Activated CD8-positive, alpha-beta T cell treated with anti-CD3 and anti-CD28 coated beads, Interleukin-2, amount 10 ng/mL, durations not matched to agents 7 days and 5 days (primary cell): Measurements from ENCODE around the gene PKIB. TPM values are rescaled to one million over a fixed set of nuclear protein-coding genes. Genes with fewer than 3 reads are reported as not detected.

Experiments
- ATAC-seq: fragments of 150-1000 bp; cut with Tn5 transposase; one replicate; pipeline ENCODE4 v1.10.0; 2021; ENCODE audit warnings: moderate library complexity
- CTCF ChIA-PET: fragments of 350-600 bp; sonication (Branson Sonifier 250); formaldehyde crosslinking; loops from one replicate; lab custom pipeline; 2021; ENCODE audit warnings: antibody characterized with exemption; lab: Charles Lee
- POLR2A ChIA-PET: fragments of 350-600 bp; sonication (Branson Sonifier 250); formaldehyde crosslinking; loops from one replicate; lab custom pipeline; 2021; ENCODE audit warnings: antibody characterized with exemption; lab: Charles Lee
- DNase-seq: peaks from one replicate; pipeline ENCODE4 v3.0.0-alpha.2; 2020
- H3K27ac Mint-ChIP-seq: one replicate; pipeline ENCODE4 v1.8.0; 2021; ENCODE audit warnings: mild to moderate bottlenecking, mixed read lengths
- H3K27me3 Mint-ChIP-seq: one replicate; pipeline ENCODE4 v1.8.0; 2021; ENCODE audit warnings: low read depth, mixed read lengths
- H3K36me3 Mint-ChIP-seq: one replicate; pipeline ENCODE4 v1.8.0; 2021; ENCODE audit warnings: low read depth, mixed read lengths
- H3K4me1 Mint-ChIP-seq: one replicate; pipeline ENCODE4 v1.8.0; 2021; ENCODE audit warnings: low read depth, mixed read lengths
- H3K4me3 Mint-ChIP-seq: one replicate; pipeline ENCODE4 v1.8.0; 2021; ENCODE audit warnings: mild to moderate bottlenecking, mixed read lengths
- H3K9me3 Mint-ChIP-seq: one replicate; pipeline ENCODE4 v1.8.0; 2022; ENCODE audit warnings: mixed read lengths; ENCODE audit not compliant: insufficient read depth
- total RNA-seq, 2 experiments: library from RNA; stranded (reverse); gene quantifications; one replicate each; pipeline ENCODE4 v1.2.3, GENCODE V29; 2021

PKIB gene
- total RNA-seq, 2 experiments from 2014 or later, result 0.44 to 0.76 TPM

DNA sequence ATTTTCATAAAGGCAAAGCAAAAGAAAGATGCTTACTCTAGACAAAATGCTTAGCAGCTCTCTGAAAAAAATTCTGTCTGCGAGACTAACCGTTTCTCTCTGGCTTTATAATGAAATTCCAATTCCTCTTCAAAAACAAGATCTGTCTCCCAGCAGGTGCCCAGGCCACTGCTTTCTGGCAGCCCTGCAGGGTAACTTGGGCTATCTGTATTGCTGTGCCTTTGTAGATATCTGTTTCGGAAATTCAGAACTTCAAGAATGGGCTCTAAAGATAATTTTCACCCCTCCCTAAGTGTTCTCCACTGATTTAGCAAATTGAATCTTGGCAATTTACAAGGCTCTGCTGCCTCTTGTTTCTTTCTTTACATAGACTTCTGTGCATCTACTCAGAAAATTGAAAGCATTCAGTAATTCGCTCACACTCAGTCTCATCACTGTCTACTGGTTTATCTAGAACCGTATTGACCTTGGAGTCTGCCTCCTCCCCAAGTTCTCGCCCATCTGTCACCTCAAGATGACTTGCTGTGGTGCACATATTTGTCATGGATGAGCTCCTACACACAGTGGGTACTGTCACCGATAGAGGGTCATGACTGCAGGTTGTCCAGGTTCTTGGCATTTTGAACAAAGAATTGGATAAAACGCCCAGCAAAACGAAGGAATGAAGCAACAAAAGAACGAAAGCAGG, 142.9 kb downstream of the PKIB start:
- no peaks in the 10 kb centered on the region for H3K36me3 Mint-ChIP-seq
- no peaks in the 10 kb centered on the region for H3K9me3 Mint-ChIP-seq
- peaks cover 31% of the 10 kb centered on the region for H3K4me1 Mint-ChIP-seq
- CTCF ChIA-PET, result interaction anchor here (1.6 to 3.6 kb wide), 2 partner anchors 22 to 36 kb away, joined by 4 to 14 read pairs; partner anchors contain the start of gene SMPDL3A
- no peak overlapping the region for H3K27ac Mint-ChIP-seq
- POLR2A ChIA-PET, result no interaction called here
- no peaks in the 10 kb centered on the region for H3K27me3 Mint-ChIP-seq
- no peak overlapping the region for H3K4me3 Mint-ChIP-seq
- no peak for DNase-seq
- no peak for ATAC-seq

DNA sequence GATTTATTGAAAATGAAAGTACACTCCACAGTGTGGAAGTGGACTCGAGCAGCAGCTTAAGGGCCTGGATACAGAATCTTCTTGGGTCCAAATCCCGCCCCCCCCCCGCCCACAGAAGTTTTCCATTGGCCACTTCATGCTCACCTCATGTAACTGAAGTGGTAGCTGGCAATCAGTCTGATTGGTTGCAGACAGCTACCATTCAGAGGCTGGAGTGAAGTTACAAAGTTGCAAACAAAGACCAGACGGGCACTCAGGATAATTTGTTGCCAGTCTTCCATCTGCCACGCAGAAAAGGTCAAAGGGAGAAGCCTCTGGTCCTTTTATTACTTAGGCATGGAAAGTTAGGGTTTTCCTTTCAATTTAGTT, 143.5 kb downstream of the PKIB start:
- ATAC-seq (no peak), DNase-seq (no peak)
- no peak overlapping the region for H3K27ac Mint-ChIP-seq
- no peaks in the 10 kb centered on the region for H3K36me3 Mint-ChIP-seq
- no peaks in the 10 kb centered on the region for H3K9me3 Mint-ChIP-seq
- H3K4me1 Mint-ChIP-seq, result peaks cover 29% of the 10 kb centered on the region
- no peak overlapping the region for H3K4me3 Mint-ChIP-seq
- POLR2A ChIA-PET, result no interaction called here
- CTCF ChIA-PET, result interaction anchor here (1.6 kb wide), 1 partner anchor 36 kb away, joined by 4 read pairs; the partner anchor contains the start of gene SMPDL3A
- no peaks in the 10 kb centered on the region for H3K27me3 Mint-ChIP-seq

DNA sequence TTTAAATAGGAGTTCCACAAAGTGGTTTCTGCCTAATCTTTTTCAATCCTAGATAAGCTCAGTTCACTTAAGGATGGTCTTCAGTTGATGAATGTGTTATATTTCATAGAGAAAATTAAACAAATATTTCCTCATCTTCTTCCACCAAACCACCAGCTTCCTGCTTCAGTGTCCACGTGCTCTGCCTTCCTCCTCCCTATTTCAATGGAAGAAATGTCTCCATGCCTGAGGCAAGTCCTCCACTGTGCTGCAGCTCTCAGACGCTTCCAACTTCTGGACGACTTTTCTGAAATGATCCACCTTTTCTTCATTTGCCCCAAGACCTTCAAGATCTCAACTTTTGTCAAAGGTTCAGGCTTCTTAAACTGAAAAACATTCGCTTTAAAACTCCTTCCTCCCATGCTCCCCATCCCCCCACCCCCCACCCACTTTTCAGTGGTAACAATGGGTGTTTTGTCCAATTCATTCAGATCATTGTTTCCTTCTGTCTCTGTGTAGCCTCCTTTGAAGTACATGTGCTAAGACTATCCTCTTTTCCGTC, 144.1 kb downstream of the PKIB start:
- ATAC-seq (no peak), DNase-seq (no peak)
- Mint-ChIP-seq H3K36me3 (no peaks in the 10 kb centered on the region), H3K9me3 (no peaks in the 10 kb centered on the region), H3K4me1 (peaks cover 34% of the 10 kb centered on the region), H3K27ac (no peak overlapping the region), H3K27me3 (no peaks in the 10 kb centered on the region), H3K4me3 (no peak overlapping the region)
- ChIA-PET POLR2A (no interaction called here), CTCF (interaction anchor here (1.6 kb wide), 1 partner anchor 35 kb away, joined by 4 read pairs; the partner anchor contains the start of gene SMPDL3A)

DNA sequence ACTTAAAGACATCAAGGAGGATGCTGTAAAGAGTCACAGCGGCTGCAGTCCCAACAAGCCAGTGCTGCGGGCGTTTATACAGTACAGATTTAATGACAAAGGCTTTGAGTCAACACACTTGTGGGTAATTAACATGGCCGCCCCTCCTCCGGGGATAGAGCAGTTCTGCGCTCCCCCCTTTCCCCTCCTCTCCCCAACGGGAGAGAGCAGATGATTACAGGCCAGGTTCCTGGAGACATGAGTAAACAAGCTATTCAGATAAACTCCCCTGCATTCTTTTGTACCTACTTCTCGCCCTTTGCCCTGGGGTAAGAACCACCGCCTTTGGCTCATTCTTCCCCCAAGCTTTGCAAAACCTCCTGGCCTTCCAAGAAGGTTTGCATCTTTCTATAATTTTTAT, 145.7 kb downstream of the PKIB start:
- no peak for ATAC-seq
- ChIA-PET POLR2A (no interaction called here), CTCF (no interaction called here)
- Mint-ChIP-seq H3K27ac (no peak overlapping the region), H3K9me3 (no peaks in the 10 kb centered on the region), H3K4me1 (peaks cover 32% of the 10 kb centered on the region), H3K4me3 (no peak overlapping the region), H3K36me3 (no peaks in the 10 kb centered on the region), H3K27me3 (no peaks in the 10 kb centered on the region)
- DNase-seq, result no peak

DNA sequence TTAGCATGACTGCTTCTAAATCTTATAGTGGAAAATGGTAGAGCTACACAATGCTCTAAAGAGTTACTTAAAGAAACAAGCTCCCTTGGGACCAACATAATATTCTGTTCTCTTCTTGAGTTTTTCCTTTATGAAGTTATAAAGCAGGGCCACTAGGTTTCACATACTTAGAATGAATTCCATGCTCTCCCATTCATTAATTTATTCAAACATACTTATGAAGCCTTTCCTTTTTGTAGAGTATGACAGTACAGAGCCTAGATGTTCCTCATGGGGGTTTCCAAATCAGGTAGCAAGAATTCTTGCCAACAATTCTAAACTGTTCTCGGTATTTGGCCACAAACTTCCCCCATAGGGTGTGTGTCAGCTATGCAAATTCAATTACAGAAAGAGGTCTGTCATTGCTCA, 148.7 kb downstream of the PKIB start:
- Mint-ChIP-seq H3K4me1 (peaks cover 8% of the 10 kb centered on the region), H3K9me3 (no peaks in the 10 kb centered on the region), H3K27ac (no peak overlapping the region), H3K4me3 (no peak overlapping the region), H3K36me3 (no peaks in the 10 kb centered on the region), H3K27me3 (peaks cover 2% of the 10 kb centered on the region)
- ATAC-seq (no peak), DNase-seq (no peak)
- POLR2A ChIA-PET, result no interaction called here
- CTCF ChIA-PET, result no interaction called here

DNA sequence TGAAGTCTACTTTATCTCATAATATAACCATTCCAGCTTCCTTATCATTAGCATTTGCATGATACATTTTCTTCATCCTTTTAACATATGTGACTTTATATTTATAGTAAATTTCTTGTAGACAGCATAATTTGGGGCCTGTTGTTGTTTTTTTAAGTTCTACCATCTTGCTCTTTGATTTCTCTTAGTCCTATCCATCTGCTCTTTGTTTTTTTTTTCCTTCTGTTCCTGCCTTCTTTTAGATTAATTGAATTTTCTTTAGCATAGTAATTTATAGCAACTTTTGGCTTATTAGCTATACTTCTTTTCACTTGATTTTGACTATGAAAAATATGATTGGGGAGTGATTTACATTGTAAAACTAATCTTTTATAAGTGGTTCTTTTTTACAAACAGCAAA, 150.1 kb downstream of the PKIB start:
- POLR2A ChIA-PET, result no interaction called here
- Mint-ChIP-seq H3K9me3 (no peaks in the 10 kb centered on the region), H3K27ac (no peak overlapping the region), H3K4me3 (no peak overlapping the region), H3K27me3 (peaks cover 4% of the 10 kb centered on the region), H3K4me1 (peaks cover 6% of the 10 kb centered on the region), H3K36me3 (no peaks in the 10 kb centered on the region)
- CTCF ChIA-PET, result no interaction called here
- DNase-seq (no peak), ATAC-seq (no peak)

DNA sequence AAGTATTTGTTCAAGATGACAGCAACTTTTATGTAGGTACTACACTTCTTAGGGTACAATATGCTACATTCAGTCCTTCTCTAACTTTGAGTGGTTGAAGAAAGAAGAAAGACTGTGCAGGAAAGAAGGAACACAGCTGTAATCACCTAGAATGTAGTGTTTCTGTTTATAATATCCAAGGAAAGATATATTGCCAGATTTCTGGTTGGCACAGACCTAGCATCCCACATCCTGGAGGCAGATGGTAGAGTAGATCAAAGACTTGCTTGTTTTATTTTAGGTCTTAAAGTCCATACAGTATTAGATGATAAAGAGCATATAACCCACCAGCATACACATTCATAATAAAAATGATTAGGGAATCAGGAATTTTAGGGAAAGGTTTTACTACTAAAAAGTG, 156.1 kb downstream of the PKIB start:
- no peaks in the 10 kb centered on the region for H3K4me1 Mint-ChIP-seq
- DNase-seq, result no peak
- H3K27ac Mint-ChIP-seq, result no peak overlapping the region
- ATAC-seq, result no peak
- CTCF ChIA-PET, result no interaction called here
- no peak overlapping the region for H3K4me3 Mint-ChIP-seq
- H3K36me3 Mint-ChIP-seq, result no peaks in the 10 kb centered on the region
- H3K27me3 Mint-ChIP-seq, result peaks cover 11% of the 10 kb centered on the region
- POLR2A ChIA-PET, result no interaction called here
- H3K9me3 Mint-ChIP-seq, result no peaks in the 10 kb centered on the region

DNA sequence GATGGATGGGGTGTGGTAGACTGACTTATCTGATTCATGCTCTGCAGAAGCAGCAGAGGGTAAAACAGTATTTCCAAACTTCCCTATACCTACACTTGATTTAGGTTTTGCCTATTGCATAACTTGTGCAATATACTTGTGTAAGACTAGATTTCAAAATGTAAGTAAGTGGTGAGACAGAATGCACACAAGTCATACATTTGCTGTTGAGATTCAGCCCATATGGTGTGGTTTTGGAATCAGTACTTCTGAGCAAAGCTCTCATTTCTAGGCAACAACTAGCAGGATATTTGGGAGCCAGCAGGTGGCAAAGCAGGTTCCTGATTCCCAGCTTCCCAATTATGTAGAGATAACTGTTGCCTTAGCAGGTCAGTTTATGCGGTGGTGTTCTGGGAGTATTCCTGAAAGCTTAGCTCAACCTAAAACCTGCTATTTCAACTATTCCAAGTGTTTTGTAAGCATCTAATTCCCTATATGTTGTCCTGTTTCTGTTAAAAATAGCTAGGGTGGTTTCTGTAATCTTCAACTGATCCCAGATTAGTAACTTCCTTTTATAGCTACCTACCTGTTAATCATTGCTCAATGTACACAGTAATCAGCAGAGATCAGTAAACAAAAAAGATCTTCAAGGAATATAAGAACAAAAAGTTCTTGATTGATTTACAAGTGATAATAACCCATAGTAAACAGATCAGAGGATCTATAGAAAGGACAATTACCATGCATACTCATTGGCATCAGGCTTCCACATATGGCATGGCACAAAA, 160.8 kb downstream of the PKIB start:
- H3K4me3 Mint-ChIP-seq, result no peak overlapping the region
- H3K9me3 Mint-ChIP-seq, result no peaks in the 10 kb centered on the region
- CTCF ChIA-PET, result no interaction called here
- no peak overlapping the region for H3K27ac Mint-ChIP-seq
- peaks cover 20% of the 10 kb centered on the region for H3K27me3 Mint-ChIP-seq
- ATAC-seq (no peak), DNase-seq (no peak)
- POLR2A ChIA-PET, result no interaction called here
- H3K36me3 Mint-ChIP-seq, result no peaks in the 10 kb centered on the region
- no peaks in the 10 kb centered on the region for H3K4me1 Mint-ChIP-seq

DNA sequence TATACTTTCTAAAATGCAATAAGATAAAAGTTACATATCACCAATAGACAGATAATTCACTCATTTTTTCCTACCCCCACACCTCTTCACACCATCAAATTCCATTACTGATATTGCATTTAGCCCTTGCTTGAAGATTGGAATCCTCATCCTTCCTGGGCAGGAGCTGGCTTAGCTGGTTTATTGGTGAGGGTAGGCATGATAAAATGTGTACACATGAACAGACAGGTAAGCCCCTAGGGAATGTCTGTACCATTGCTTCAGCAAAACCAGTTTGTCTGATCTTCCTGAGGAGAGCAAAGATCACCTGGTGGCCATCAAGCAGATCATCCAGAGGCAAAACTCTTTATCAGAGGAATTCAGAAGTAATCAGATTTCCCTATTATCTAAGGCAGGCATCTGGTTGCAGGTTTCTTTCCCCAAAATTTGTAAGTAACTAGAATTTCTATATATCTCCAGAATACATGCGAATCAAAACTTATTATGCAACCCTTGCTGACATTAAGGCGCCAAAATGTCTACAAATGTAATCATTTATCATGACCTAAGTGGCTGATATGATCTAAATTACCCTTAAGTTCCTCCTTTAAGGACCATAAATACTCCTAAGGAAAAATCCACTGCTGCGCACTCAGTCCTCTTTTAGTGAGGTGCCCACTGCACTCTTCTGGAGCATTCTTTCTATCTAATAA, 162.7 kb downstream of the PKIB start:
- Mint-ChIP-seq H3K4me3 (no peak overlapping the region), H3K27me3 (peaks cover 18% of the 10 kb centered on the region), H3K27ac (no peak overlapping the region), H3K4me1 (no peaks in the 10 kb centered on the region), H3K36me3 (no peaks in the 10 kb centered on the region), H3K9me3 (no peaks in the 10 kb centered on the region)
- no peak for ATAC-seq
- CTCF ChIA-PET, result no interaction called here
- DNase-seq, result no peak
- POLR2A ChIA-PET, result no interaction called here

Other genes with a start within 250 kb of the PKIB start
- 10 to 100 TPM; 14.6 to 17.6 TPM for gene HSF2, start 210.8 kb upstream of the PKIB start, total RNA-seq
- gene SERINC1, start 138.6 kb upstream of the PKIB start, total RNA-seq, result 10 to 100 TPM; 41.9 to 44.9 TPM
- gene FABP7, start 169.3 kb downstream of the PKIB start, total RNA-seq, result not detected
- not detected for gene SMPDL3A, start 178.9 kb downstream of the PKIB start, total RNA-seq